ENCODE results near the gene SEMA6A. TPM values are rescaled to one million over a fixed set of nuclear protein-coding genes. Genes with fewer than 3 reads are reported as not detected.

SEMA6A gene
- total RNA-seq, 6 experiments from 2014 or later = 4.5 to 12.0 (median 8.4) TPM

- H3K9me3 ChIP-seq = no peaks in the 10 kb centered on the region
- no peak for DNase-seq
- no peaks in the 10 kb centered on the region for H3K36me3 ChIP-seq
- intact Hi-C loops (cut with DNase I) = no loop called here
- ATAC-seq = no peak
- no peaks in the 10 kb centered on the region for H3K4me1 ChIP-seq
- no peak overlapping the region for H3K27ac ChIP-seq
- H3K27me3 ChIP-seq = no peaks in the 10 kb centered on the region
- WGBS (ENCODE audit: insufficient coverage, low coverage, low lambda C conversion rate, missing lambda C conversion rate) = 71% methylated on average over 4 of the region's 4 CpGs
- no peak overlapping the region for H3K4me3 ChIP-seq
- TF ChIP-seq POLR2A (IDR thresholded peaks at IDR 0.05) = no peak
- TF ChIP-seq CTCF (IDR thresholded peaks at IDR 0.05) = no peak
Observed at GRCh38 chr5:116498503-116499048, 76.0 kb downstream of the SEMA6A start.

- ATAC-seq = no peak
- no peak for TF ChIP-seq POLR2A (IDR thresholded peaks at IDR 0.05)
- no peak for TF ChIP-seq CTCF (IDR thresholded peaks at IDR 0.05)
- intact Hi-C loops (cut with DNase I) = no loop called here
- Histone ChIP-seq H3K4me1 (no peaks in the 10 kb centered on the region), H3K27me3 (no peaks in the 10 kb centered on the region), H3K4me3 (no peak overlapping the region), H3K27ac (no peak overlapping the region), H3K9me3 (no peaks in the 10 kb centered on the region), H3K36me3 (no peaks in the 10 kb centered on the region)
- DNase-seq = no peak
- 73% methylated on average over 5 of the region's 5 CpGs for WGBS (ENCODE audit: insufficient coverage, low coverage, low lambda C conversion rate, missing lambda C conversion rate)
Observed at GRCh38 chr5:116497631-116498030, 77.0 kb downstream of the SEMA6A start.

GRCh38 chr5:116495786-116496357, 78.8 kb downstream of the SEMA6A start:
- H3K4me1 ChIP-seq = no peaks in the 10 kb centered on the region
- peaks cover 0 to 2% (median 0%) of the 10 kb centered on the region in 4 donors for H3K36me3 ChIP-seq
- H3K27ac ChIP-seq = no peak overlapping the region
- no peaks in the 10 kb centered on the region for H3K9me3 ChIP-seq
- DNase-seq = no peak
- ATAC-seq = no peak
- intact Hi-C loops (cut with DNase I) = no loop called here
- H3K4me3 ChIP-seq = no peak overlapping the region
- no peak for TF ChIP-seq POLR2A (IDR thresholded peaks at IDR 0.05)
- TF ChIP-seq CTCF (IDR thresholded peaks at IDR 0.05) = no peak
- 96% methylated on average over 7 of the region's 9 CpGs for WGBS (ENCODE audit: insufficient coverage, low coverage, low lambda C conversion rate, missing lambda C conversion rate)
- H3K27me3 ChIP-seq = no peaks in the 10 kb centered on the region

- DNase-seq (no peak), ATAC-seq (no peak)
- H3K27me3 ChIP-seq = no peaks in the 10 kb centered on the region
- no peak for TF ChIP-seq POLR2A (IDR thresholded peaks at IDR 0.05)
- H3K27ac ChIP-seq = no peak overlapping the region
- no peak overlapping the region for H3K4me3 ChIP-seq
- intact Hi-C loops (cut with DNase I) = no loop called here
- H3K4me1 ChIP-seq = no peaks in the 10 kb centered on the region
- 68% methylated on average over 6 of the region's 6 CpGs for WGBS (ENCODE audit: insufficient coverage, low coverage, low lambda C conversion rate, missing lambda C conversion rate)
- H3K36me3 ChIP-seq = peaks cover 0 to 2% (median 0%) of the 10 kb centered on the region in 4 donors
- no peaks in the 10 kb centered on the region for H3K9me3 ChIP-seq
Observed at GRCh38 chr5:116494784-116495450, 79.7 kb downstream of the SEMA6A start.

- no peaks in the 10 kb centered on the region for H3K9me3 ChIP-seq
- H3K4me1 ChIP-seq = no peaks in the 10 kb centered on the region
- WGBS (ENCODE audit: insufficient coverage, low coverage, low lambda C conversion rate, missing lambda C conversion rate) = 68% methylated on average over 3 of the region's 3 CpGs
- intact Hi-C loops (cut with DNase I) = no loop called here
- no peak overlapping the region for H3K27ac ChIP-seq
- DNase-seq (no peak), ATAC-seq (no peak)
- peaks cover 0 to 2% (median 0%) of the 10 kb centered on the region in 4 donors for H3K36me3 ChIP-seq
- H3K27me3 ChIP-seq = no peaks in the 10 kb centered on the region
- H3K4me3 ChIP-seq = no peak overlapping the region
- TF ChIP-seq POLR2A (IDR thresholded peaks at IDR 0.05) (no peak), CTCF (IDR thresholded peaks at IDR 0.05) (no peak)
Observed at GRCh38 chr5:116492776-116493175, 81.8 kb downstream of the SEMA6A start.

All from right lobe of liver (tissue), 6 donors.